Ovary (tissue), 3 donors: ENCODE measurements around the gene ETV3.

ENCODE experiments used
- CTCF ChIP-seq, 3 donors: fragments of 450-650 bp in 2 of 3; fragments of 200-600 bp in 1 of 3; IDR thresholded peaks; one replicate each; pipeline versions ENCODE4 v1.5.1 to v1.8.0; 2016 to 2022; ENCODE audit warnings: antibody characterized with exemption in 3 of 3, mild to moderate bottlenecking in 1 of 3
- POLR2A ChIP-seq: fragments of 450-650 bp; IDR thresholded peaks from one replicate; pipeline ENCODE4 v1.6.1; 2017; ENCODE audit warnings: antibody characterized with exemption, mild to moderate bottlenecking, moderate library complexity
- donor health status: DM: no; HTN: no; CAD: no.

GRCh38 chr1:157136133-157136532 lies 2.1 kb downstream of the ETV3 start:
- TF ChIP-seq POLR2A: no peak
- no peak for TF ChIP-seq CTCF (IDR thresholded peaks at IDR 0.05)
